GM12878 (cell line): Measurements from ENCODE around the gene PID1. TPM values are rescaled to one million over a fixed set of nuclear protein-coding genes. Genes with fewer than 3 reads are reported as not detected.

ENCODE experiments used
- ATAC-seq: fragments of 200-7000 bp; cut with Tn5 transposase; 3 replicates; pipeline ENCODE4 v1.9.1; 2020; ENCODE audit warnings: mild to moderate bottlenecking, moderate library complexity
- BruUV-seq: library from RNA; stranded (reverse); fragments of 400-500 nt; replicated peaks from 2 replicates; lab custom pipeline; 2021; lab: Mats Ljungman, UMichigan
- CTCF ChIA-PET: fragments of 300-600 bp; sonication (Branson Sonifier 250); formaldehyde crosslinking; extraction: SDS; loops from one replicate; lab custom pipeline; 2021; ENCODE audit warnings: inconsistent platforms; lab: Yijun Ruan, JAX
- POLR2A ChIA-PET: fragments of 350-600 bp; formaldehyde crosslinking; extraction: SDS; loops from one replicate; lab custom pipeline; 2021; ENCODE audit warnings: inconsistent platforms; lab: Charles Lee
- RAD21 ChIA-PET: fragments of 300-600 bp; sonication (Branson Sonifier 250); formaldehyde crosslinking; loops from one replicate; lab custom pipeline; 2023; ENCODE audit warnings: antibody characterized with exemption; ENCODE audit not compliant: unreplicated experiment; lab: Charles Lee
- SMC1A ChIA-PET: fragments of 300-600 bp; sonication (Branson Sonifier 250); formaldehyde crosslinking; loops from one replicate; lab custom pipeline; 2023; ENCODE audit not compliant: unreplicated experiment, uncharacterized antibody; lab: Charles Lee
- DNase-seq: peaks from one replicate; pipeline ENCODE4 v3.0.0-alpha.2; 2011; ENCODE audit warnings: low read depth, low spot score
- FAIRE-seq: peaks from 3 replicates; lab custom pipeline; 2011; peaks lifted over from hg19 to GRCh38; lab: Jason Lieb, UNC
- H2AFZ ChIP-seq: 2 replicates; pipeline ENCODE4 v1.6.0; 2011; ENCODE audit warnings: low read depth, low read length, control low read depth; ENCODE audit not compliant: control insufficient read depth
- H3K27ac ChIP-seq: 2 replicates; pipeline ENCODE4 v1.5.1; 2011; ENCODE audit warnings: control low read depth; ENCODE audit not compliant: control insufficient read depth, insufficient read depth
- H3K27me3 ChIP-seq, 2 experiments: replicated peaks in 1 of 2; 2 replicates each; pipeline versions ENCODE4 v1.6.0 to v1.6.1; 2011; ENCODE audit warnings: low read length in 1 of 2; ENCODE audit not compliant: control insufficient read depth in 2 of 2, insufficient read depth in 2 of 2
- H3K36me3 ChIP-seq, 2 experiments: 2 replicates each; pipeline ENCODE4 v1.5.1; 2011; ENCODE audit warnings: low read length in 1 of 2; ENCODE audit not compliant: control insufficient read depth in 2 of 2, insufficient read depth in 2 of 2
- H3K4me1 ChIP-seq: 2 replicates; pipeline ENCODE4 v1.6.1; 2011; ENCODE audit warnings: mild to moderate bottlenecking, low read length, moderate library complexity, mixed read lengths; ENCODE audit not compliant: control insufficient read depth, insufficient read depth
- H3K4me2 ChIP-seq: 2 replicates; pipeline ENCODE4 v1.6.0; 2011; ENCODE audit warnings: control low read depth; ENCODE audit not compliant: control insufficient read depth, insufficient read depth
- H3K4me3 ChIP-seq: fragments of 200-600 bp; sonication (generic); 2 replicates; pipeline ENCODE4 v1.5.1; 2016
- H3K79me2 ChIP-seq: 2 replicates; pipeline ENCODE4 v1.6.0; 2011; ENCODE audit warnings: low read length; ENCODE audit not compliant: control insufficient read depth, insufficient read depth
- H3K9ac ChIP-seq: 2 replicates; pipeline ENCODE4 v1.8.0; 2011; ENCODE audit warnings: low read length, control low read depth, mixed read lengths; ENCODE audit not compliant: control insufficient read depth, insufficient read depth
- H3K9me3 ChIP-seq: replicated peaks from 3 replicates; pipeline ENCODE4 v1.5.1; 2011; ENCODE audit warnings: mild to moderate bottlenecking, low read length; ENCODE audit not compliant: control insufficient read depth, insufficient read depth
- H4K20me1 ChIP-seq: 2 replicates; pipeline ENCODE4 v1.6.0; 2011; ENCODE audit not compliant: control insufficient read depth, insufficient read depth
- ATF3 ChIP-seq: IDR thresholded peaks from 2 replicates; pipeline ENCODE4 v1.6.1; 2011; ENCODE audit warnings: low read depth, mild to moderate bottlenecking, low read length, moderate library complexity, borderline replicate concordance; ENCODE audit errors: extremely low read depth
- CBX5 ChIP-seq: sonication (generic); IDR thresholded peaks from 2 replicates; pipeline ENCODE4 v1.6.1; 2016; ENCODE audit warnings: low read depth, moderate library complexity, mild to moderate bottlenecking, inconsistent platforms
- CEBPB ChIP-seq, 2 experiments: fragments of 150-350 bp in 1 of 2; IDR thresholded peaks; 2 replicates each; pipeline ENCODE4 v1.6.1; 2012 to 2014; ENCODE audit warnings: low read depth in 2 of 2, low read length in 2 of 2, borderline replicate concordance in 1 of 2, inconsistent platforms in 1 of 2
- EP300 ChIP-seq, 2 experiments: fragments of 150-350 bp in 1 of 2; IDR thresholded peaks; 2 replicates each; pipeline ENCODE4 v1.6.1; 2011 to 2012; ENCODE audit warnings: low read depth in 2 of 2, low read length in 2 of 2, borderline replicate concordance in 1 of 2, improper control_type of control experiment in 1 of 2, inconsistent platforms in 1 of 2; ENCODE audit not compliant: control insufficient read depth in 1 of 2
- ETV6 ChIP-seq, 2 experiments: fragments of 450-650 bp in 1 of 2; IDR thresholded peaks in 1 of 2; conservative IDR thresholded peaks in 1 of 2; 2 replicates each; pipeline ENCODE4 v1.6.1; 2014; ENCODE audit warnings: antibody characterized with exemption in 1 of 2, borderline replicate concordance in 1 of 2, low read depth in 1 of 2, mild to moderate bottlenecking in 1 of 2, moderate library complexity in 1 of 2
- HDGF ChIP-seq: fragments of 450-650 bp; IDR thresholded peaks from 2 replicates; pipeline ENCODE4 v1.6.1; 2016; ENCODE audit warnings: antibody characterized with exemption
- LARP7 ChIP-seq: fragments of 450-650 bp; IDR thresholded peaks from 2 replicates; pipeline ENCODE4 v1.6.1; 2017; ENCODE audit warnings: mild to moderate bottlenecking
- MAX ChIP-seq: IDR thresholded peaks from 2 replicates; pipeline ENCODE4 v1.6.1; 2012; ENCODE audit warnings: low read depth, low read length, improper control_type of control experiment
- MYB ChIP-seq: fragments of 150-350 bp; IDR thresholded peaks from 2 replicates; pipeline ENCODE4 v1.6.1; 2014; ENCODE audit warnings: mild to moderate bottlenecking, low read depth, low read length, borderline replicate concordance
- NBN ChIP-seq: fragments of 450-650 bp; IDR thresholded peaks from 2 replicates; pipeline ENCODE4 v1.6.1; 2016
- RAD51 ChIP-seq: fragments of 450-650 bp; IDR thresholded peaks from 2 replicates; pipeline ENCODE4 v1.6.1; 2016; ENCODE audit warnings: moderate library complexity, mild to moderate bottlenecking, inconsistent platforms
- SMAD5 ChIP-seq: IDR thresholded peaks from 2 replicates; pipeline ENCODE4 v1.6.1; 2016; ENCODE audit warnings: antibody characterized with exemption, low read depth
- ZBTB11 ChIP-seq: fragments of 450-650 bp; formaldehyde crosslinking; IDR thresholded peaks from 2 replicates; pipeline ENCODE4 v1.5.0; 2022; ENCODE audit warnings: mild to moderate bottlenecking, missing genetic modification characterization
- WGBS: methylation state at CpG from one replicate; pipeline ENCODE4 v1.1.6; 2016; ENCODE audit warnings: low lambda C conversion rate; ENCODE audit not compliant: insufficient replicate concordance, insufficient coverage; ENCODE audit errors: missing lambda C conversion rate; 5-methylcytosine and 5-hydroxymethylcytosine counted together
- in situ Hi-C: fragments of 300-500 bp; cut with MboI; formaldehyde crosslinking; loops from 9 replicates; pipeline ENCODE4 v1.14.3; 2018; ENCODE audit warnings: mixed read lengths
- intact Hi-C: fragments of 100-400 bp; cut with micrococcal nuclease; formaldehyde crosslinking; loops from one replicate; pipeline ENCODE4 v1.14.2; 2022; ENCODE audit not compliant: unreplicated experiment
- polyA plus RNA-seq, 11 experiments: library from polyadenylated mRNA; depleted of rRNA in 4 of 11; unstranded in 6 of 11; stranded (reverse) in 5 of 11; fragments of >200 nt; fragmentation: Nextera tagmentation in 4 of 11; fragmentation: Illumina TruSeq in 1 of 11; extraction: Ambion mirVana in 4 of 11; extraction: Trizol in 1 of 11; gene quantifications; 1 replicate in 1 of 11; 2 replicates in 10 of 11; pipeline versions ENCODE4 v1.2.1 to v1.2.3, GENCODE V29; 2011 to 2016; ENCODE audit warnings: inconsistent platforms in 2 of 11, missing spikeins in 2 of 11, low read depth in 1 of 11
- total RNA-seq, 4 experiments: library from RNA; depleted of rRNA in 3 of 4; stranded (reverse); fragments of >200 nt in 3 of 4; fragmentation: Illumina TruSeq in 1 of 4; extraction: Trizol in 1 of 4; gene quantifications; 2 replicates each; pipeline versions ENCODE4 v1.2.1 to v1.2.3, GENCODE V29; 2013 to 2021
- TF ChIP-seq, protein P1 (sequence below): fragments of 450-650 bp; IDR thresholded peaks from 2 replicates; pipeline ENCODE4 v1.6.1; 2017; ENCODE audit warnings: low read depth, mild to moderate bottlenecking, moderate library complexity

PID1 gene
- total and polyA plus RNA-seq, 10 of the 15 experiments (the other 5 are each of a cell fraction or from before 2014, with no cell fraction given) = not detected

GRCh38 chr2:229210641-229211040 is 60.4 kb downstream of the PID1 start (continued):
- TF ChIP-seq, protein P1, sequence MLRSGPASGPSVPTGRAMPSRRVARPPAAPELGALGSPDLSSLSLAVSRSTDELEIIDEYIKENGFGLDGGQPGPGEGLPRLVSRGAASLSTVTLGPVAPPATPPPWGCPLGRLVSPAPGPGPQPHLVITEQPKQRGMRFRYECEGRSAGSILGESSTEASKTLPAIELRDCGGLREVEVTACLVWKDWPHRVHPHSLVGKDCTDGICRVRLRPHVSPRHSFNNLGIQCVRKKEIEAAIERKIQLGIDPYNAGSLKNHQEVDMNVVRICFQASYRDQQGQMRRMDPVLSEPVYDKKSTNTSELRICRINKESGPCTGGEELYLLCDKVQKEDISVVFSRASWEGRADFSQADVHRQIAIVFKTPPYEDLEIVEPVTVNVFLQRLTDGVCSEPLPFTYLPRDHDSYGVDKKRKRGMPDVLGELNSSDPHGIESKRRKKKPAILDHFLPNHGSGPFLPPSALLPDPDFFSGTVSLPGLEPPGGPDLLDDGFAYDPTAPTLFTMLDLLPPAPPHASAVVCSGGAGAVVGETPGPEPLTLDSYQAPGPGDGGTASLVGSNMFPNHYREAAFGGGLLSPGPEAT = no peak
- TF ChIP-seq NBN = no peak
- no peak for TF ChIP-seq MAX
- TF ChIP-seq SMAD5 = no peak
- no peak for TF ChIP-seq HDGF
- TF ChIP-seq ZBTB11 (CRISPR knock-in tag) = no peak

GRCh38 chr2:229206548-229206947 is 64.5 kb downstream of the PID1 start:
- ChIA-PET SMC1A (no interaction called here), POLR2A (no interaction called here), CTCF (no interaction called here), RAD21 (no interaction called here)
- DNase-seq (no peak), ATAC-seq (no peak), FAIRE-seq (no peak)
- Histone ChIP-seq H2AFZ (no peak overlapping the region), H3K79me2 (no peaks in the 10 kb centered on the region), H3K27me3 (no peaks in the 10 kb centered on the region), H3K4me1 (no peaks in the 10 kb centered on the region), H4K20me1 (no peaks in the 10 kb centered on the region), H3K9me3 (no peaks in the 10 kb centered on the region), H3K9ac (no peak overlapping the region), H3K27ac (no peak overlapping the region), H3K4me3 (no peak overlapping the region), H3K4me2 (no peak overlapping the region), H3K36me3 (no peaks in the 10 kb centered on the region)
- BruUV-seq = no TSS peak
- TF ChIP-seq CEBPB (IDR thresholded peaks at IDR 0.05; ENCODE audit: borderline replicate concordance in 1 of 2, low read depth in 2 of 2, low read length in 2 of 2) (no peak), EP300 (IDR thresholded peaks at IDR 0.05; ENCODE audit: borderline replicate concordance in 1 of 2, control insufficient read depth in 1 of 2, low read depth in 2 of 2, low read length in 2 of 2) (no peak), ATF3 (no peak), LARP7 (no peak), RAD51 (no peak), CBX5 (no peak), ETV6 (conservative IDR thresholded peaks at IDR 0.05 in 1 of 2, IDR thresholded peaks at IDR 0.05 in 1 of 2; ENCODE audit: borderline replicate concordance in 1 of 2, low read depth in 1 of 2) (no peak), SMAD5 (no peak), MYB (no peak)
- WGBS = 4% methylated on average over 6 of the region's 6 CpGs
- in situ Hi-C loops (no loop called here), intact Hi-C loops (no loop called here)
